ENCODE measurements around the gene MTHFD2. TPM values are rescaled to one million over a fixed set of nuclear protein-coding genes. Genes with fewer than 3 reads are reported as not detected.

The MTHFD2 gene
- polyA plus RNA-seq, 1 of the 3 experiments (the other 2 are of a cell fraction), result 68.6 TPM

DNA sequence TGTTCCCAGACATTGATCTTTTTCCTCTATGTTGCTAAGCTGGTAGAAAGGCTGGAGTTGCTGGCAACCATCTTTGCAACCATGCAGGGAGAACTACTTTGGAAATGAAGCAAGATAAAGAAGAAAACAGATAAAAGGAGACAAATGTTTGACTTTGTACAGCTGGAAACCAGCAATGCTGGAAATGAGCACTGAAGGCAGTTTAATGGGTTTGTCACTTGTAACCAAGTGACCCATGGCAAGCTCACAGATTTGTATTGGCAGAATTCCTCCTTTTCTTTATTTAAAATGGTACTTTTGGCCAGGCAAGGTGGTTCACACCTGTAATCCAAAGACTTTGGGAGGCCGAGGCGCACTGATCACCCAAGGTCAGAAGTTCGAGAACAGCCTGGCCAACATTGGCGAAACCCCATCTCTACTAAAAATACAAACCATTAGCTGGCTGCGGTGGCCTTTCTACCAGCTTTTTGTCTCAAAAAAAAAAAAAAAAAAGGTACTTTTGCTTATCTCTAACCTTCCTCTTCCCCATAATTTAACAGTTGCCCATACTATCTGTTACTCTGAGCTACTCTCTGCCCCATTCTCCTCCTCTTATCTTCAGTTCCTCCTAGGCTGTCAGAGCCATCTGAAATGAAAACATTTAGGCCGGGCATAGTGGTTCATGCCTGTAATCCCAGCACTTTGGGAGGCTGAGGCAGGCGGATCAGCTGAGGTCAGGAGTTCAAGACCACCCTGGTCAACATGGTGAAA lies 48.7 kb upstream of the MTHFD2 start:
- Histone ChIP-seq H3K9ac (no peak overlapping the region), H3K4me2 (no peak overlapping the region), H3F3A (replicated peaks; ENCODE audit: insufficient read depth) (peaks cover 42% of the 10 kb centered on the region), H3K9me2 (no peaks in the 10 kb centered on the region), H3K36me3 (replicated peaks in 1 of 2; ENCODE audit: control insufficient read depth in 1 of 2, insufficient read depth in 2 of 2, low read length in 1 of 2) (peaks cover 35 to 38% of the 10 kb centered on the region in 2 experiments), H4K20me1 (ENCODE audit: insufficient read depth) (no peaks in the 10 kb centered on the region), H2AFZ (ENCODE audit: low read depth) (no peak overlapping the region), H3K9me3 (no peaks in the 10 kb centered on the region), H3K27ac (ENCODE audit: low read depth in 2 of 2, low read length in 1 of 2) (no peak overlapping the region), H3K27me3 (ENCODE audit: insufficient read depth) (no peaks in the 10 kb centered on the region), H3K79me2 (ENCODE audit: insufficient read depth) (peaks cover 48% of the 10 kb centered on the region), H3K4me1 (ENCODE audit: control insufficient read depth in 1 of 2, insufficient read depth in 2 of 2, low read depth in 1 of 2, low read length in 1 of 2) (peaks cover 4 to 22% of the 10 kb centered on the region in 2 experiments; a peak in 3 of 4 replicates), H3K4me3 (ENCODE audit: low read depth in 2 of 2, low read length in 1 of 2) (no peak overlapping the region)
- POLR2A ChIA-PET, result interaction anchor here (1.5 kb wide), 1 partner anchor 29 kb away, joined by 10 read pairs; the partner anchor contains the start of gene MOB1A
- DNase-seq, result no peak
- CTCF ChIA-PET, result interaction anchor here (0.8 to 8.7 kb wide), 7 partner anchors 9 to 325 kb away, joined by 3 to 155 read pairs (median 5); partner anchors contain the start of gene STAMBP
- no peak for TF ChIP-seq SIN3A (IDR thresholded peaks at IDR 0.05; ENCODE audit: borderline replicate concordance, low read depth, low read length)
- no peak for TF ChIP-seq FOSL2 (IDR thresholded peaks at IDR 0.05; ENCODE audit: borderline replicate concordance, low read depth)
- WGBS (ENCODE audit: low lambda C conversion rate), result 96% methylated on average over 7 of the region's 7 CpGs

- H3K4me2 ChIP-seq, result no peak overlapping the region
- no peaks in the 10 kb centered on the region for H3K9me3 ChIP-seq
- no peaks in the 10 kb centered on the region for H4K20me1 ChIP-seq (ENCODE audit: insufficient read depth)
- no peak overlapping the region for H3K27ac ChIP-seq (ENCODE audit: low read depth in 2 of 2, low read length in 1 of 2)
- peaks cover 51% of the 10 kb centered on the region for H3F3A ChIP-seq (replicated peaks; ENCODE audit: insufficient read depth)
- no peak overlapping the region for H3K4me3 ChIP-seq (ENCODE audit: low read depth in 2 of 2, low read length in 1 of 2)
- H3K4me1 ChIP-seq (ENCODE audit: control insufficient read depth in 1 of 2, insufficient read depth in 2 of 2, low read depth in 1 of 2, low read length in 1 of 2), result peaks cover 0 to 10% of the 10 kb centered on the region in 2 experiments; a peak in 1 of 4 replicates
- DNase-seq, result no peak
- H3K9me2 ChIP-seq, result no peaks in the 10 kb centered on the region
- no peaks in the 10 kb centered on the region for H3K27me3 ChIP-seq (ENCODE audit: insufficient read depth)
- H3K9ac ChIP-seq, result no peak overlapping the region
- ChIA-PET CTCF (interaction anchor here (0.7 to 8.7 kb wide), 4 partner anchors 10 to 328 kb away, joined by 3 to 155 read pairs (median 4); partner anchors contain the start of genes MTHFD2 and STAMBP), POLR2A (no interaction called here)
- H3K79me2 ChIP-seq (ENCODE audit: insufficient read depth), result peaks cover 25% of the 10 kb centered on the region
- WGBS (ENCODE audit: low lambda C conversion rate), result 97% methylated on average over 2 of the region's 2 CpGs
- no peak overlapping the region for H2AFZ ChIP-seq (ENCODE audit: low read depth)
- no peak for TF ChIP-seq FOXM1 (IDR thresholded peaks at IDR 0.05; ENCODE audit: low read depth)
- no peak for TF ChIP-seq MAX (IDR thresholded peaks at IDR 0.05; ENCODE audit: low read depth)
- no peak for TF ChIP-seq RAD21 (IDR thresholded peaks at IDR 0.05; ENCODE audit: low read length)
- TF ChIP-seq, protein P1, sequence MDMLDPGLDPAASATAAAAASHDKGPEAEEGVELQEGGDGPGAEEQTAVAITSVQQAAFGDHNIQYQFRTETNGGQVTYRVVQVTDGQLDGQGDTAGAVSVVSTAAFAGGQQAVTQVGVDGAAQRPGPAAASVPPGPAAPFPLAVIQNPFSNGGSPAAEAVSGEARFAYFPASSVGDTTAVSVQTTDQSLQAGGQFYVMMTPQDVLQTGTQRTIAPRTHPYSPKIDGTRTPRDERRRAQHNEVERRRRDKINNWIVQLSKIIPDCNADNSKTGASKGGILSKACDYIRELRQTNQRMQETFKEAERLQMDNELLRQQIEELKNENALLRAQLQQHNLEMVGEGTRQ (IDR thresholded peaks at IDR 0.05; ENCODE audit: borderline replicate concordance, low read depth, low read length), result no peak
- TF ChIP-seq GABPA (IDR thresholded peaks at IDR 0.05; ENCODE audit: low read depth), result no peak
- TF ChIP-seq TAF1 (IDR thresholded peaks at IDR 0.05; ENCODE audit: borderline replicate concordance, low read depth, low read length), result no peak
- TF ChIP-seq NFIC (IDR thresholded peaks at IDR 0.05; ENCODE audit: borderline replicate concordance), result no peak
- no peak for TF ChIP-seq POLR2AphosphoS5 (IDR thresholded peaks at IDR 0.05; ENCODE audit: low read depth, low read length)
- TF ChIP-seq FOSL2 (IDR thresholded peaks at IDR 0.05; ENCODE audit: borderline replicate concordance, low read depth), result no peak
- TF ChIP-seq RFX5 (IDR thresholded peaks at IDR 0.05; ENCODE audit: low read length), result no peak
- no peak for TF ChIP-seq MXI1 (IDR thresholded peaks at IDR 0.05; ENCODE audit: low read depth, low read length)
- no peak for TF ChIP-seq TCF12 (IDR thresholded peaks at IDR 0.05)
- TF ChIP-seq, protein P2, sequence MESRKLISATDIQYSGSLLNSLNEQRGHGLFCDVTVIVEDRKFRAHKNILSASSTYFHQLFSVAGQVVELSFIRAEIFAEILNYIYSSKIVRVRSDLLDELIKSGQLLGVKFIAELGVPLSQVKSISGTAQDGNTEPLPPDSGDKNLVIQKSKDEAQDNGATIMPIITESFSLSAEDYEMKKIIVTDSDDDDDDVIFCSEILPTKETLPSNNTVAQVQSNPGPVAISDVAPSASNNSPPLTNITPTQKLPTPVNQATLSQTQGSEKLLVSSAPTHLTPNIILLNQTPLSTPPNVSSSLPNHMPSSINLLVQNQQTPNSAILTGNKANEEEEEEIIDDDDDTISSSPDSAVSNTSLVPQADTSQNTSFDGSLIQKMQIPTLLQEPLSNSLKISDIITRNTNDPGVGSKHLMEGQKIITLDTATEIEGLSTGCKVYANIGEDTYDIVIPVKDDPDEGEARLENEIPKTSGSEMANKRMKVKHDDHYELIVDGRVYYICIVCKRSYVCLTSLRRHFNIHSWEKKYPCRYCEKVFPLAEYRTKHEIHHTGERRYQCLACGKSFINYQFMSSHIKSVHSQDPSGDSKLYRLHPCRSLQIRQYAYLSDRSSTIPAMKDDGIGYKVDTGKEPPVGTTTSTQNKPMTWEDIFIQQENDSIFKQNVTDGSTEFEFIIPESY (IDR thresholded peaks at IDR 0.05; ENCODE audit: borderline replicate concordance, low read depth), result no peak
- TF ChIP-seq NRF1 (IDR thresholded peaks at IDR 0.05; ENCODE audit: low read depth, low read length), result no peak
- TF ChIP-seq, protein P3, sequence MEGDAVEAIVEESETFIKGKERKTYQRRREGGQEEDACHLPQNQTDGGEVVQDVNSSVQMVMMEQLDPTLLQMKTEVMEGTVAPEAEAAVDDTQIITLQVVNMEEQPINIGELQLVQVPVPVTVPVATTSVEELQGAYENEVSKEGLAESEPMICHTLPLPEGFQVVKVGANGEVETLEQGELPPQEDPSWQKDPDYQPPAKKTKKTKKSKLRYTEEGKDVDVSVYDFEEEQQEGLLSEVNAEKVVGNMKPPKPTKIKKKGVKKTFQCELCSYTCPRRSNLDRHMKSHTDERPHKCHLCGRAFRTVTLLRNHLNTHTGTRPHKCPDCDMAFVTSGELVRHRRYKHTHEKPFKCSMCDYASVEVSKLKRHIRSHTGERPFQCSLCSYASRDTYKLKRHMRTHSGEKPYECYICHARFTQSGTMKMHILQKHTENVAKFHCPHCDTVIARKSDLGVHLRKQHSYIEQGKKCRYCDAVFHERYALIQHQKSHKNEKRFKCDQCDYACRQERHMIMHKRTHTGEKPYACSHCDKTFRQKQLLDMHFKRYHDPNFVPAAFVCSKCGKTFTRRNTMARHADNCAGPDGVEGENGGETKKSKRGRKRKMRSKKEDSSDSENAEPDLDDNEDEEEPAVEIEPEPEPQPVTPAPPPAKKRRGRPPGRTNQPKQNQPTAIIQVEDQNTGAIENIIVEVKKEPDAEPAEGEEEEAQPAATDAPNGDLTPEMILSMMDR (IDR thresholded peaks at IDR 0.05), result no peak
- no peak for TF ChIP-seq ELF1 (IDR thresholded peaks at IDR 0.05)
- TF ChIP-seq EZH2phosphoT487 (IDR thresholded peaks at IDR 0.05; ENCODE audit: borderline replicate concordance, low read depth), result no peak
- H3K36me3 ChIP-seq (replicated peaks in 1 of 2; ENCODE audit: control insufficient read depth in 1 of 2, insufficient read depth in 2 of 2, low read length in 1 of 2), result peaks cover 64 to 67% of the 10 kb centered on the region in 2 experiments
Observed at GRCh38 chr2:74152954-74153353, 45.5 kb upstream of the MTHFD2 start.
